ENCODE results near the gene CCDC9B.

DNA sequence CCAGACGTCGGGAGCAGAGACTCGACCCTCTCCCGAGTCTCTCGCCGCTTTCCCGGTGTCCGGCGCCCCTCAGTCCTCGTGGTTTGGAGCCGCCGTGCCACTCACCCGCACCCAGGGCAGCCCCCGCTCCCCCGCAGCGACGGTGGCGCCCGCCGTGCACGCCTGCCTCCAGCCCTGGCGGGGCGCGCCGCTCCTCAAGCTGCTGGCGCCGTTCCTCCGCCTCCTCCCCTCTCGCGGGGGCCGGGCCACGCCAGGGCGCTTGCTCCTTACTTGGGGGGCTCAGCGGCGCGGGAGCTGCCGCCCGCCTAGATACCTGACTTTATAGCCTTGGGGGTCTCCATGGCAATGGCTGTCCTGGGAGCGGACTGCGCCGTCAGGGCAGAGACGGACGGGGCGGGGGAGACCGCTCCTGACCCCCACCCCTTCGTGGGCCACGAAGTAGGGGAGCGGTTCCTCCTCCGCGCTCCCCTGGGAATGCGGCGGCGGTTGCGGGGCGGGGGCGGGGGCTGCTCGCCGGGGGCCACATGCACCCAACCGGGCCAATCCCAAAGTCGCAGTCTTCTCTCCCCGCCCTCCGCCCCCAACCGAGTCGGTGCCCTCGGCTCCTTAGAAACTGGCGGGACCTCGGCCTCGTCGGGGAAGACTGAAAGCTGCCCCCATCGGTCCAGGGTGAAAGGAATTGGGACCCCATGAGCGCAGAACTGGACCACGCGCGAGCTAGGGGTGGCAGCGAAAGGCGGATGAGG, 57.7 kb downstream of the CCDC9B start, which contains the start of gene ANKRD63:
- TF ChIP-seq CTCF (conservative IDR thresholded peaks at IDR 0.05 in 1 of 2, IDR thresholded peaks at IDR 0.05 in 1 of 2; ENCODE audit: low read depth in 1 of 2, low read length in 2 of 2) (no peak), EZH2 (IDR thresholded peaks at IDR 0.05; ENCODE audit: low read length, missing control alignments) (peak; percentile 74)
